Hematopoietic multipotent progenitor cell (in vitro differentiated cells): Measurements from ENCODE around the gene TGM6. TPM values are rescaled to one million over a fixed set of nuclear protein-coding genes. Genes with fewer than 3 reads are reported as not detected.

ENCODE experiments used
- DNase-seq, 3 donors: peaks; one replicate each; pipeline ENCODE4 v3.0.0-alpha.2; 2011 to 2015; ENCODE audit warnings: low read depth in 2 of 3, low spot score in 2 of 3
- small RNA-seq: library from RNA; depleted of rRNA; stranded (forward); fragments of <200 nt; gene quantifications from one replicate; pipeline ENCODE3, GENCODE V24; 2012
- total RNA-seq: library from RNA; depleted of rRNA; stranded (reverse); fragments of >200 nt; gene quantifications from one replicate; pipeline ENCODE4 v1.2.3, GENCODE V29; 2012

TGM6 gene
- total RNA-seq, 1 donor = not detected

- no peak for DNase-seq
Measured at GRCh38 chr20:2480381-2480780, 99.7 kb downstream of the TGM6 start.

Small RNA genes within 50 kb of the gene (small RNA-seq; reads per million reads assigned to genes)
- not detected for gene RF00019

Other genes with a start within 250 kb of the TGM6 start
- not detected for gene TGM3, start 84.9 kb upstream of the TGM6 start, total RNA-seq
- 182 TPM for gene SNRPB, start 89.9 kb downstream of the TGM6 start, total RNA-seq
- gene ZNF343, start 128.0 kb downstream of the TGM6 start, total RNA-seq = 4.8 TPM
- gene TMC2, start 155.7 kb downstream of the TGM6 start, total RNA-seq = not detected